IPS-18c (cell line): ENCODE data around the gene MFNG.
"Not testable (repeated sequence)": the region's sequence is repeated elsewhere in the genome, so short reads cannot be mapped to it uniquely, and the experiment has no call there.

ENCODE experiments used
- H3K4me3 ChIP-seq: 2 replicates; pipeline ENCODE4 v1.7.0; 2013; ENCODE audit warnings: low read depth, mild to moderate bottlenecking, low read length, moderate library complexity; ENCODE audit not compliant: insufficient read depth
- H3K9me3 ChIP-seq: one replicate; pipeline ENCODE4 v1.6.1; 2013; ENCODE audit warnings: mild to moderate bottlenecking, low read length, moderate library complexity; ENCODE audit not compliant: control insufficient read depth, insufficient read depth

Gene MFNG

GRCh38 chr22:37486224-37486845 lies at the start of gene MFNG:
MFNG (minus strand) TSS chr22:37486384; CDS start chr22:37486177, 207 bp downstream.
- H3K4me3 ChIP-seq = peak within 1 kb of the TSS; percentile 30; the same call in 1 of the 2 replicates

GRCh38 chr22:37535159-37535558 lies 49.0 kb upstream of the MFNG start:
- Histone ChIP-seq H3K9me3 (no peaks in the 10 kb centered on the region), H3K4me3 (no peak overlapping the region)

More at GRCh38 chr22:37486224-37486845, at the start of gene MFNG:
- H3K9me3 ChIP-seq = no peaks in the 10 kb centered on the region

- no peak overlapping the region for H3K4me3 ChIP-seq
- H3K9me3 ChIP-seq = no peaks in the 10 kb centered on the region
These were observed 48.3 kb upstream of the MFNG start for GRCh38 chr22:37534445-37534844.

- Histone ChIP-seq H3K4me3 (no peak overlapping the region), H3K9me3 (no peaks in the 10 kb centered on the region)
These were observed 47.8 kb upstream of the MFNG start for GRCh38 chr22:37533995-37534394.

GRCh38 chr22:37529652-37530345 lies 43.6 kb upstream of the MFNG start:
- H3K4me3 ChIP-seq = no peak overlapping the region
- no peaks in the 10 kb centered on the region for H3K9me3 ChIP-seq

- H3K9me3 ChIP-seq, H3K4me3 ChIP-seq: not testable (repeated sequence)
These were observed 41.8 kb upstream of the MFNG start for GRCh38 chr22:37527952-37528351.

GRCh38 chr22:37527081-37527752 lies 41.0 kb upstream of the MFNG start:
- H3K9me3 ChIP-seq, H3K4me3 ChIP-seq: not testable (repeated sequence)

GRCh38 chr22:37526376-37526775 lies 40.2 kb upstream of the MFNG start:
- no peaks in the 10 kb centered on the region for H3K9me3 ChIP-seq

GRCh38 chr22:37525746-37526350 lies 39.7 kb upstream of the MFNG start:
- Histone ChIP-seq H3K9me3 (no peaks in the 10 kb centered on the region), H3K4me3 (no peak overlapping the region)

More at GRCh38 chr22:37526376-37526775, 40.2 kb upstream of the MFNG start:
- H3K4me3 ChIP-seq = no peak overlapping the region

- H3K4me3 ChIP-seq = no peak overlapping the region
- H3K9me3 ChIP-seq = no peaks in the 10 kb centered on the region
These were observed 39.0 kb upstream of the MFNG start for GRCh38 chr22:37525073-37525745.

- Histone ChIP-seq H3K9me3 (no peaks in the 10 kb centered on the region), H3K4me3 (no peak overlapping the region)
These were observed 36.3 kb upstream of the MFNG start for GRCh38 chr22:37522482-37522881.

GRCh38 chr22:37521236-37521739 lies 35.1 kb upstream of the MFNG start:
- H3K4me3 ChIP-seq = no peak overlapping the region
- no peaks in the 10 kb centered on the region for H3K9me3 ChIP-seq

- H3K9me3 ChIP-seq = no peaks in the 10 kb centered on the region
- H3K4me3 ChIP-seq = no peak overlapping the region
These were observed 34.6 kb upstream of the MFNG start for GRCh38 chr22:37520776-37521191.

GRCh38 chr22:37519268-37520195 lies 33.3 kb upstream of the MFNG start, which contains the start of gene CARD10:
CARD10 (minus strand) TSS chr22:37519415; CDS start chr22:37519200, 215 bp downstream.
- peak within 1 kb of the TSS; percentile 65 for H3K4me3 ChIP-seq
- H3K9me3 ChIP-seq = no peaks in the 10 kb centered on the region

- Histone ChIP-seq H3K4me3 (peak overlapping the region; percentile 65), H3K9me3 (no peaks in the 10 kb centered on the region)
These were observed 32.5 kb upstream of the MFNG start for GRCh38 chr22:37518509-37519267.
